ENCODE data around the gene GSPT1.

GRCh38 chr16:11884035-11884434 is 31.7 kb downstream of the GSPT1 start:
- TF ChIP-seq RARB (CRISPR knock-in tag; IDR thresholded peaks at IDR 0.05) (no peak), ARNTL (CRISPR knock-in tag; IDR thresholded peaks at IDR 0.05; ENCODE audit: borderline replicate concordance, low read depth) (no peak), ZFP30 (CRISPR knock-in tag; IDR thresholded peaks at IDR 0.05) (no peak), ZFP3 (CRISPR knock-in tag; IDR thresholded peaks at IDR 0.05) (no peak), OSR1 (CRISPR knock-in tag; IDR thresholded peaks at IDR 0.05) (no peak), BACH2 (CRISPR knock-in tag; IDR thresholded peaks at IDR 0.05; ENCODE audit: borderline replicate concordance) (no peak)
- TF ChIP-seq, protein P1, sequence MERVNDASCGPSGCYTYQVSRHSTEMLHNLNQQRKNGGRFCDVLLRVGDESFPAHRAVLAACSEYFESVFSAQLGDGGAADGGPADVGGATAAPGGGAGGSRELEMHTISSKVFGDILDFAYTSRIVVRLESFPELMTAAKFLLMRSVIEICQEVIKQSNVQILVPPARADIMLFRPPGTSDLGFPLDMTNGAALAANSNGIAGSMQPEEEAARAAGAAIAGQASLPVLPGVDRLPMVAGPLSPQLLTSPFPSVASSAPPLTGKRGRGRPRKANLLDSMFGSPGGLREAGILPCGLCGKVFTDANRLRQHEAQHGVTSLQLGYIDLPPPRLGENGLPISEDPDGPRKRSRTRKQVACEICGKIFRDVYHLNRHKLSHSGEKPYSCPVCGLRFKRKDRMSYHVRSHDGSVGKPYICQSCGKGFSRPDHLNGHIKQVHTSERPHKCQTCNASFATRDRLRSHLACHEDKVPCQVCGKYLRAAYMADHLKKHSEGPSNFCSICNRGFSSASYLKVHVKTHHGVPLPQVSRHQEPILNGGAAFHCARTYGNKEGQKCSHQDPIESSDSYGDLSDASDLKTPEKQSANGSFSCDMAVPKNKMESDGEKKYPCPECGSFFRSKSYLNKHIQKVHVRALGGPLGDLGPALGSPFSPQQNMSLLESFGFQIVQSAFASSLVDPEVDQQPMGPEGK (CRISPR knock-in tag; IDR thresholded peaks at IDR 0.05; ENCODE audit: borderline replicate concordance): no peak
- TF ChIP-seq, protein P2, sequence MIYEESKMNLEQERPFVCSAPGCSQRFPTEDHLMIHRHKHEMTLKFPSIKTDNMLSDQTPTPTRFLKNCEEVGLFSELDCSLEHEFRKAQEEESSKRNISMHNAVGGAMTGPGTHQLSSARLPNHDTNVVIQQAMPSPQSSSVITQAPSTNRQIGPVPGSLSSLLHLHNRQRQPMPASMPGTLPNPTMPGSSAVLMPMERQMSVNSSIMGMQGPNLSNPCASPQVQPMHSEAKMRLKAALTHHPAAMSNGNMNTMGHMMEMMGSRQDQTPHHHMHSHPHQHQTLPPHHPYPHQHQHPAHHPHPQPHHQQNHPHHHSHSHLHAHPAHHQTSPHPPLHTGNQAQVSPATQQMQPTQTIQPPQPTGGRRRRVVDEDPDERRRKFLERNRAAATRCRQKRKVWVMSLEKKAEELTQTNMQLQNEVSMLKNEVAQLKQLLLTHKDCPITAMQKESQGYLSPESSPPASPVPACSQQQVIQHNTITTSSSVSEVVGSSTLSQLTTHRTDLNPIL (CRISPR knock-in tag; IDR thresholded peaks at IDR 0.05; ENCODE audit: low read depth): no peak
